ENCODE results near the gene REEP1.

- no peak for TF ChIP-seq CTCF (IDR thresholded peaks at IDR 0.05)
- TF ChIP-seq POLR2A (IDR thresholded peaks at IDR 0.05), result no peak
These were observed 40.5 kb downstream of the REEP1 start for GRCh38 chr2:86296947-86297346.

Data from Peyer's patch (tissue), 4 donors.